Fibroblast of mammary gland (primary cell): ENCODE results near the gene VSIR.

Experiments
- DNase-seq: peaks from one replicate; pipeline ENCODE4 v3.0.0-alpha.2; 2010; ENCODE audit warnings: low read depth
- H3K4me3 ChIP-seq: 2 replicates; pipeline ENCODE4 v1.5.1; 2011; ENCODE audit warnings: low read depth, mild to moderate bottlenecking, low read length, moderate library complexity; ENCODE audit not compliant: control insufficient read depth
- CTCF ChIP-seq: conservative IDR thresholded peaks from 2 replicates; pipeline ENCODE4 v1.5.1; 2011; ENCODE audit warnings: low read depth, low read length, inconsistent platforms; ENCODE audit not compliant: control insufficient read depth, insufficient read depth

VSIR gene

GRCh38 chr10:71773221-71773971 is at the start of gene VSIR:
Gene VSIR, minus strand, starts transcription at chr10:71773520. Its CDS starts 81 bp downstream, at chr10:71773439.
- peak; percentile 64 for DNase-seq
- peak within 1 kb of the TSS; percentile 51 for H3K4me3 ChIP-seq
- TF ChIP-seq CTCF: peak; percentile 39

GRCh38 chr10:71821909-71822763 is 48.8 kb upstream of the VSIR start:
- DNase-seq: peak; percentile 53
- H3K4me3 ChIP-seq: no peak overlapping the region
- no peak for TF ChIP-seq CTCF

GRCh38 chr10:71820966-71821365 is 47.6 kb upstream of the VSIR start:
- no peak for DNase-seq
- no peak overlapping the region for H3K4me3 ChIP-seq

GRCh38 chr10:71819985-71820384 is 46.7 kb upstream of the VSIR start:
- TF ChIP-seq CTCF: no peak
- no peak for DNase-seq
- no peak overlapping the region for H3K4me3 ChIP-seq

More at GRCh38 chr10:71820966-71821365, 47.6 kb upstream of the VSIR start:
- TF ChIP-seq CTCF: no peak

GRCh38 chr10:71819441-71819861 is 46.1 kb upstream of the VSIR start:
- TF ChIP-seq CTCF: no peak
- no peak for DNase-seq
- H3K4me3 ChIP-seq: no peak overlapping the region

GRCh38 chr10:71818674-71819260 is 45.4 kb upstream of the VSIR start:
- DNase-seq: no peak
- no peak for TF ChIP-seq CTCF
- no peak overlapping the region for H3K4me3 ChIP-seq
